Activated CD4-positive, alpha-beta T cell treated with anti-CD3 and anti-CD28 coated beads, Interleukin-2, amount 10 ng/mL, durations not matched to agents 24 days and 14 days (primary cell): ENCODE data around the gene RAB11FIP5. TPM values are rescaled to one million over a fixed set of nuclear protein-coding genes. Genes with fewer than 3 reads are reported as not detected.
"Not testable (repeated sequence)": the region's sequence is repeated elsewhere in the genome, so short reads cannot be mapped to it uniquely, and the experiment has no call there.

ENCODE experiments used
- DNase-seq: peaks from one replicate; pipeline ENCODE4 v3.0.0; 2022
- H3K27ac Mint-ChIP-seq: one replicate; pipeline ENCODE4 v1.8.0; 2022; ENCODE audit warnings: mild to moderate bottlenecking, mixed read lengths
- H3K27me3 Mint-ChIP-seq: one replicate; pipeline ENCODE4 v1.8.0; 2022; ENCODE audit warnings: mixed read lengths
- H3K36me3 Mint-ChIP-seq: one replicate; pipeline ENCODE4 v1.8.0; 2022; ENCODE audit warnings: low read depth, mild to moderate bottlenecking, mixed read lengths
- H3K4me1 Mint-ChIP-seq: one replicate; pipeline ENCODE4 v1.8.0; 2021; ENCODE audit warnings: mixed read lengths
- H3K4me3 Mint-ChIP-seq: one replicate; pipeline ENCODE4 v1.8.0; 2022; ENCODE audit warnings: mild to moderate bottlenecking, moderate library complexity, mixed read lengths
- H3K9me3 Mint-ChIP-seq: one replicate; pipeline ENCODE4 v1.8.0; 2021; ENCODE audit warnings: mixed read lengths
- intact Hi-C: fragments of 100-400 bp; cut with micrococcal nuclease; formaldehyde crosslinking; loops from one replicate; pipeline ENCODE4 v1.15.1; 2023
- total RNA-seq: library from RNA; stranded (reverse); gene quantifications from 2 replicates; pipeline ENCODE4 v1.2.3, GENCODE V29; 2022

RAB11FIP5 gene
- total RNA-seq, 1 donor from 2014 or later: 13.8 TPM

DNA sequence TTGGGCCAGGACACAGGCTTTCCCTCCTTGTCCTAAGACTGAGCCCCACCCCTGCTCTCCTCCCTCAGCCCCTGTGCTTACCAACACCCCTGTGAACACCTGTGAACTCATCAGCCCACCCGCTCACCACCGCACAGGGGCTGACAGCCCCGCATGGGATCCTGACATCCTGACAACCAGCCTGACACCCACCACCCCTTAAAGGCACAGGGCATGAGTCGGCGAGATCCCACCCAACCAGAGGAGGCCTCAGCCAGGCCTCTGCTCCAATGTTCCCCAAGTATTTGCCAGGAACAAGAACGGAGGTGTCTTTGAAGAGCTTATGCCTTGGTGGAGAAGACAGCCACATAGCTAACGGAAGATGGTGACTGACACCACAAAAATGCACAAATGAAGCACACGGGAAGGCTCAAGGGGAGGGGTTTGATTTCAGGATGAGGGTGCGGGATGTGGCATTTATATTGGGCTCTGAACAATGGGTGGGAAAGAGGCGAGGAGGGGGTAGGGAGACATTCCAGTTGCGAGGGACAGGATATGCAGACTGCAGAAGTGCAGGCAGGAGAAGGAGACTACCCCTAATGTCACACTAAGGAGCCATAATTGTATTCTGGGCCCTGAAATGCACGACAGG lies 11.0 kb downstream of the RAB11FIP5 start:
- intact Hi-C loops: no loop called here
- no peaks in the 10 kb centered on the region for H3K9me3 Mint-ChIP-seq
- H3K4me3 Mint-ChIP-seq: no peak overlapping the region
- no peak for DNase-seq
- no peaks in the 10 kb centered on the region for H3K36me3 Mint-ChIP-seq
- no peak overlapping the region for H3K27ac Mint-ChIP-seq
- H3K27me3 Mint-ChIP-seq: no peaks in the 10 kb centered on the region
- H3K4me1 Mint-ChIP-seq: peaks cover 13% of the 10 kb centered on the region

DNA sequence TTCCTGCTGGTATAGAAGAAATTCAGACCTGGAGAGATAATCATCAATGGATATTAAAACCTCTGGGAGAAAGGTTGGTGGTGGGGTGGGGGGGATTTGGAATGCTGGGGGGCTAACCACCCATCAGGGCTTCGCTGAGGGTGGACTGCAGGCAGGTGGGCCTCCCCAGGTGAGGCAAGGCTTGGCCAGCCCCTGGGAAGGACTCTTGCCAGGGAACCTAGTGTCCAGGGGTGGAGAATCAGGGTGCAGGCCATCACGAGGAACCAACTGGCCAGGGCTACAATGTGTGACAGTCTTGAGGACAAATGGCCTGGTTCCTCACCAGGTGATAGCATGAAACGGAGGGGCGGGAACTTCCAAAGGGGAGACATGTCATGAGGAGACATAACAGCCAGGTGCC lies 11.8 kb downstream of the RAB11FIP5 start:
- intact Hi-C loops: no loop called here
- no peak for DNase-seq
- Mint-ChIP-seq H3K9me3 (no peaks in the 10 kb centered on the region), H3K4me3 (no peak overlapping the region), H3K27me3 (no peaks in the 10 kb centered on the region), H3K4me1 (peaks cover 13% of the 10 kb centered on the region), H3K36me3 (no peaks in the 10 kb centered on the region), H3K27ac (no peak overlapping the region)

- Mint-ChIP-seq H3K36me3 (no peaks in the 10 kb centered on the region), H3K27me3 (no peaks in the 10 kb centered on the region), H3K4me1 (peaks cover 8% of the 10 kb centered on the region), H3K27ac (no peak overlapping the region), H3K9me3 (no peaks in the 10 kb centered on the region), H3K4me3 (no peak overlapping the region)
- intact Hi-C loops: no loop called here
- DNase-seq: no peak
These were observed 13.3 kb downstream of the RAB11FIP5 start for GRCh38 chr2:73099486-73099885.

DNA sequence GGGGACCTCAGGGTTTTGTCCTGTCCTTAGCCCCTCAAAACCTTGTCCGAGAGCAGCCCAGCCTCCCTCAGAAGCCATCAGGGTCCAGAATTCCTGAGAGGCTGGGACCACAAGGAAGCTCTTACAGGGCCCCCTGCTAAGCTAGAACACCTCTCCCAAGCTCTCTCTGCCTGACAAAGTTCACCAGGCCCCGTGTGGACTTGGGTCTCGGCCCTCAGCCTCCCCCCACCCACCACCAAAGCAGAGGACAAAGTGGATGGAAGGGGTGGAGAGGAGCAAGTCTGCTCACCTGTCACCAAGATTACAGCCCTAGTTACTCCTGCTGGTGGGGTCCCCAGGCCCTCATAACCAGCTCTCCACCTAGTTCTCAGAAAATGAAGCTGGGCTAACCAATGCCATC lies 16.8 kb downstream of the RAB11FIP5 start:
- no peaks in the 10 kb centered on the region for H3K36me3 Mint-ChIP-seq
- no peaks in the 10 kb centered on the region for H3K4me1 Mint-ChIP-seq
- no peak for DNase-seq
- H3K27ac Mint-ChIP-seq: no peak overlapping the region
- H3K27me3 Mint-ChIP-seq: no peaks in the 10 kb centered on the region
- intact Hi-C loops: no loop called here
- H3K9me3 Mint-ChIP-seq: no peaks in the 10 kb centered on the region
- H3K4me3 Mint-ChIP-seq: no peak overlapping the region

GRCh38 chr2:73093601-73094218 lies 19.0 kb downstream of the RAB11FIP5 start:
- H3K27ac Mint-ChIP-seq, H3K4me1 Mint-ChIP-seq, H3K9me3 Mint-ChIP-seq, intact Hi-C loops, H3K4me3 Mint-ChIP-seq, DNase-seq, H3K36me3 Mint-ChIP-seq, H3K27me3 Mint-ChIP-seq: not testable (repeated sequence)

DNA sequence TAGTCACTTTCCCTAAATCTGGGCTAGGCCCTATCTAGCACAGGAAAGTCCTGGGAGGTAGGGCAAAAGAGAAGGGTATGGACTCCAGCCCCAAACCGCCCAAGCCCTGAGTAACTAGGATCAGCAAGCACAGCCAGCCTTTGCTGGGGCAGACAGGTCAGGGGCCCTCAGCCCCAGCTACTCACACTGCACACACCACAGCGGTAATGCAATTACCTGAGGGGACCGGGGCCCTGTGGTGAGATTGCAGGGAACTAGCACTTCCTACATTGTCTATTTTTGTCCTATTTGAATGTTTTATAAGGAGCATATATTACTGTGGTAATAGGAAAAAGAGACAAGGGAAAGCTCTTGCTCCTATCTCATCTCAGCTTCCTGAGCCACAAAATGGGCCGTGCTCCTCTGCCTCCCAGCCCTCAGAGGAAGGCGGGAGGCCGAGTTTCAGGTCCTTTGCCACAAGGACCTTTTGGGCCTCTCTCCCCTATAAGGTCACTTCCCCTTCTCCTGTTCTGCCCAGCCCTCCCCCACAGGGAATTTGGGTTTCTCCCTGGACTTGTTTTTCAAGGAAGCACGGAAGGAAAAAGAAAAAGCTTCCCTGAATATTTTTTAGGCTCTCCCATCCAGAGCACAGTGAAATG lies 20.5 kb downstream of the RAB11FIP5 start:
- H3K36me3 Mint-ChIP-seq: peaks cover 1% of the 10 kb centered on the region
- H3K9me3 Mint-ChIP-seq: no peaks in the 10 kb centered on the region
- no peak for DNase-seq
- H3K27me3 Mint-ChIP-seq: no peaks in the 10 kb centered on the region
- H3K27ac Mint-ChIP-seq: no peak overlapping the region
- H3K4me3 Mint-ChIP-seq: no peak overlapping the region
- intact Hi-C loops: no loop called here
- H3K4me1 Mint-ChIP-seq: no peaks in the 10 kb centered on the region

- DNase-seq: no peak
- H3K4me3 Mint-ChIP-seq: no peak overlapping the region
- H3K36me3 Mint-ChIP-seq: peaks cover 1% of the 10 kb centered on the region
- no peaks in the 10 kb centered on the region for H3K4me1 Mint-ChIP-seq
- intact Hi-C loops: no loop called here
- H3K27me3 Mint-ChIP-seq: no peaks in the 10 kb centered on the region
- no peaks in the 10 kb centered on the region for H3K9me3 Mint-ChIP-seq
- H3K27ac Mint-ChIP-seq: no peak overlapping the region
These were observed 21.1 kb downstream of the RAB11FIP5 start for GRCh38 chr2:73091696-73092095.

DNA sequence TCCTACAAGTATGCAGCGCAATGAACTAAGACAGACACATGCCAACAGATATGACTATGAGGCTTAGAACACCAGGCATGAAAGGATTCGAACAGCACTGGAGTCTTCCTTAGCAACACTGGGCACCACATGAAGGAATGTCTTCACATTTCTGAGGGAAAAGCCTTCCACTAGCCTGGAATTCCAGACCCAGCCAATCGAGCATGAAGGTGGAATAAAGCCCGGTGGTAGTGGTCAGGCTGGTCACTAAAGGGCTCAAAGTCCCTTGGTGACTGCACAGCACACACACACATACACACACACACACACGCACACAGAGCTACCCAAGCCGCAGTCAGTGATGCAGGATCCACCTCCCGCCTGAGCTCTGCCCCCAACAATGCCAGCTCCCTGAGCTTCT lies 21.6 kb downstream of the RAB11FIP5 start:
- no peak for DNase-seq
- no peak overlapping the region for H3K27ac Mint-ChIP-seq
- no peaks in the 10 kb centered on the region for H3K4me1 Mint-ChIP-seq
- no peaks in the 10 kb centered on the region for H3K27me3 Mint-ChIP-seq
- intact Hi-C loops: no loop called here
- H3K9me3 Mint-ChIP-seq: no peaks in the 10 kb centered on the region
- no peak overlapping the region for H3K4me3 Mint-ChIP-seq
- H3K36me3 Mint-ChIP-seq: peaks cover 1% of the 10 kb centered on the region

DNA sequence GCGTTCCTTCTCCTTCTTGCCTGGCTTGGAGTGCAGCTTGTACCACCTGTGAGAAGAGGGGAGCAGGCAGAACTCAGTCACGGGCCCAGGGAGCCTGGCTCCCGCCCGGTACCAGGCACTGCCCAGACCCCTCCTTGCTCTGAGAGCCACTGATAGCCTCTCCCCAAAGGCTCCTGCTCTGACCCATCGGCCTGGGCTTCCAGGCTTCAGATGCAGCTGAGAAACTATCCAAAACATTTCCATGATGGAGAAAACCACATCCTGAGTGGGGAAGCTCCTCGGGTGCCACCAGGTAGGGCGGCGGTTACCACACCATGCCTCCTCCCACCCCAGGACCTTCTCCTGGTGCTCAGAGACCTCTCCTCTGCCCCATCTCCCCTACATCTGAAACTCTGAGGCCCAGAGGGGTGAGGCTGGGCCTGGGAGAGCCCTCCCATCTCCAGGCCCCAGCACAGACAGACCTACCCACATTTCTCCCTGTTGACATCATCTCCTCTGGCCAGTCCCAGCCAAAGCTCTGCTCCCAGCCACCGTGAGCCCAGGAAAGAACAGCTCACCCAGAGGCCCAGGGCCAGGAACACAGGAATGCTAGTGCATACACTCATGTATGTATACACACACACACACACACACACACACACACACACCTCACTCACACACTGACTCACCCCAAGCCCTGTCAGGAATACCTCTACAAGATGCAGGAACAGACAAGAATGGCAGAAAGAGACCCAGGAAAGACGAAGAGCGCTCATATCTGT lies 23.3 kb downstream of the RAB11FIP5 start:
- DNase-seq: no peak
- H3K4me1 Mint-ChIP-seq: peaks cover 4% of the 10 kb centered on the region
- no peak overlapping the region for H3K4me3 Mint-ChIP-seq
- H3K27ac Mint-ChIP-seq: no peak overlapping the region
- H3K27me3 Mint-ChIP-seq: no peaks in the 10 kb centered on the region
- intact Hi-C loops: no loop called here
- H3K36me3 Mint-ChIP-seq: peaks cover 1% of the 10 kb centered on the region
- H3K9me3 Mint-ChIP-seq: no peaks in the 10 kb centered on the region

DNA sequence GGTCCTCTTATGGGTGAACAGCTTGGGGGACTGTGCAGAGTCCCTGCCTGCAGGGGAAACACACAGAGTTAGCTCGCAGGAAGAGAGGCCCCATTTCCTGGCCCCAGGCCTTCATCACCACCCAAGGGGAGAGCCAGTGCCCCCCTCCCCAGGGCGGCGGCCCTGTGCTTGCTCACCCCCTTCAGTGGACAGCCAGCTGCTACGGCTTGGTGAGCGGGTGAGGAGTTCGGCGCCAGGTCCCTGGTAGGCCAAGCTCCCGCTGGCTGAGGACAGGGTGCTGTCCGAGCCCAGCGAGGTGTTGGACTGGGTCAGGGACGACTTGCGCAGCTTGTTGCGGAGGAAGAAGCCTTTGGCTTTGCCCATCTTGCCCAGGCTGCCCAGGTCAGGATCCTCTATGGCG lies 24.0 kb downstream of the RAB11FIP5 start:
- H3K27me3 Mint-ChIP-seq: no peaks in the 10 kb centered on the region
- intact Hi-C loops: no loop called here
- peaks cover 1% of the 10 kb centered on the region for H3K36me3 Mint-ChIP-seq
- peaks cover 4% of the 10 kb centered on the region for H3K4me1 Mint-ChIP-seq
- no peak for DNase-seq
- no peaks in the 10 kb centered on the region for H3K9me3 Mint-ChIP-seq
- H3K4me3 Mint-ChIP-seq: no peak overlapping the region
- H3K27ac Mint-ChIP-seq: no peak overlapping the region

DNA sequence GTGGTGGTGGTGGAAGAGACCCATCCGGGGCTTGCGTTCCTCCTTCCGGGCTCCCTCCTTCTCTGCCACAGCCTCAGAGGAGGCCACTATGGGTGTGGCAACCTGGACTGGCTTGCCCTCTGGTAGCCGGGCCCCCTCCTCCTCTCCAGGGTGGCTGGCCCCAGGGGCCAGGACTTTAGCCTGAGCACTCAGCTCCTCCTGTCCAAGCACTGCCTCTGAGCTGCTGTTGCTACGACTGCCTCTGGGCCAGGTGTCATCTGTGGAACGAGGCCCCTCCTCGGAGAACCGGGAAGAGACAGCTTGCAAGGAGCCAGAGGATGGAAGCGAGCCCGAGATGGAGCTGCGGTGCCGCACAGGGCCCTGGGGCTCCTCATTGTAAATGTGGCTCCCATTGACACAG lies 24.5 kb downstream of the RAB11FIP5 start:
- intact Hi-C loops: no loop called here
- H3K27ac Mint-ChIP-seq: no peak overlapping the region
- peaks cover 1% of the 10 kb centered on the region for H3K36me3 Mint-ChIP-seq

GRCh38 chr2:73087311-73087710 lies 25.4 kb downstream of the RAB11FIP5 start:
- no peak overlapping the region for H3K4me3 Mint-ChIP-seq
- H3K9me3 Mint-ChIP-seq: no peaks in the 10 kb centered on the region
- no peaks in the 10 kb centered on the region for H3K27me3 Mint-ChIP-seq
- H3K27ac Mint-ChIP-seq: no peak overlapping the region
- peaks cover 4% of the 10 kb centered on the region for H3K4me1 Mint-ChIP-seq
- intact Hi-C loops: no loop called here
- DNase-seq: no peak
- peaks cover 1% of the 10 kb centered on the region for H3K36me3 Mint-ChIP-seq

More for the DNA sequence above, 24.5 kb downstream of the RAB11FIP5 start:
- Mint-ChIP-seq H3K9me3 (no peaks in the 10 kb centered on the region), H3K4me1 (peaks cover 4% of the 10 kb centered on the region), H3K4me3 (no peak overlapping the region), H3K27me3 (no peaks in the 10 kb centered on the region)
- no peak for DNase-seq

DNA sequence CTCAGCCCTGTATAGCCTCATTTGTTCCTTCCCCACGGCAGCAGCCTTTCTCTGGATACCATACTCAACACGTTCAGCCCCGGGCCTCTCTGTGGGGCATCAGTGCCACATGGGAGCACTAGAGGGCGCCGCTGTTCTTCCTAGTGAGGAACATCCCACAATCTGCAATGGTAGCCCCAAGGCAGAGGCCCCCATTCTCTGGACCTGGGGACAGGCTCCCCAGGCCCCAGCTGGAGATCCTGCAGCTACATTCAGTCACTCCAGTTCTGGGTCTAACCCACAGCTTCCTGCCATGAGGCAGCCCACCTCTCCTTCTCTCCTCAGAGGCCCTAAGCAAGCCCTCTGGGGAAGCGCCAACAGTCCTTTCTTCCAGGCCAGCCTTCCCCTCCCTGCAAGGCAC lies 27.1 kb downstream of the RAB11FIP5 start:
- Mint-ChIP-seq H3K9me3 (no peaks in the 10 kb centered on the region), H3K4me1 (peaks cover 4% of the 10 kb centered on the region), H3K4me3 (no peak overlapping the region), H3K36me3 (peaks cover 1% of the 10 kb centered on the region), H3K27me3 (no peaks in the 10 kb centered on the region), H3K27ac (no peak overlapping the region)
- intact Hi-C loops: loop anchor here (1.0 kb wide), 3 partner anchors 71 to 92 kb away; no protein-coding TSS in a partner anchor
- DNase-seq: peak; percentile 95

DNA sequence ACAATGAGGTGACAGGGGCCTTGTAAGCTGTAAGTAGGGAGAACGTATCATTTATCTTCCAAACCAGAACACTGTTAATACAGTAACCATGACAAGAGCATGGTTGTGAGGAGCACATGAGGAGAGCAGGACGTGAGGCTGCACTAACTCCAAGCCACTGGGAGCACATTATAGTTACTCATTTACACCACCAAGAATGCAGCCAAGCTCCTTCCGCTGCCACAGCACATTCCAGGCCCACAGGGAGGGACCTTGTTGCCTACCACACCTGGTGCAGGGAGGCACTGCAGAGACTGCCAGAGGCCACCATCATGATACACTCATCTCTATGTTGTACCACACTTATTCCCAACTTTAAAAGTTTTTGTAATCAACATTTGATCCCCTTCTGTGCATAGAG lies 27.8 kb downstream of the RAB11FIP5 start:
- no peak overlapping the region for H3K27ac Mint-ChIP-seq
- H3K9me3 Mint-ChIP-seq: no peaks in the 10 kb centered on the region

More for the DNA sequence above, 27.8 kb downstream of the RAB11FIP5 start:
- Mint-ChIP-seq H3K27me3 (no peaks in the 10 kb centered on the region), H3K36me3 (peaks cover 1% of the 10 kb centered on the region), H3K4me3 (no peak overlapping the region), H3K4me1 (peaks cover 4% of the 10 kb centered on the region)
- DNase-seq: no peak
- intact Hi-C loops: loop anchor here (1.0 kb wide), 3 partner anchors 71 to 92 kb away; no protein-coding TSS in a partner anchor
